ENCODE measurements around the gene CATSPER2.
"Not testable (repeated sequence)": the region's sequence is repeated elsewhere in the genome, so short reads cannot be mapped to it uniquely, and the experiment has no call there.

- not testable (repeated sequence) for TF ChIP-seq CTCF, POLR2A, POLR2AphosphoS5 (IDR thresholded peaks at IDR 0.05)
These were observed 58.7 kb downstream of the CATSPER2 start, which contains the start of gene PPIP5K1 for GRCh38 chr15:43589778-43590466.
